HG02759 (cell line): ENCODE measurements around the gene NF2.

Experiments used
- ATAC-seq: cut with Tn5 transposase; IDR thresholded peaks from one replicate; pipeline ENCODE4 v1.9.1; 2021; ENCODE audit warnings: mild to moderate bottlenecking, moderate library complexity; ENCODE audit not compliant: unreplicated experiment

Gene NF2

GRCh38 chr22:29718949-29719898, 115.8 kb downstream of the NF2 start:
- no peak for ATAC-seq

DNA sequence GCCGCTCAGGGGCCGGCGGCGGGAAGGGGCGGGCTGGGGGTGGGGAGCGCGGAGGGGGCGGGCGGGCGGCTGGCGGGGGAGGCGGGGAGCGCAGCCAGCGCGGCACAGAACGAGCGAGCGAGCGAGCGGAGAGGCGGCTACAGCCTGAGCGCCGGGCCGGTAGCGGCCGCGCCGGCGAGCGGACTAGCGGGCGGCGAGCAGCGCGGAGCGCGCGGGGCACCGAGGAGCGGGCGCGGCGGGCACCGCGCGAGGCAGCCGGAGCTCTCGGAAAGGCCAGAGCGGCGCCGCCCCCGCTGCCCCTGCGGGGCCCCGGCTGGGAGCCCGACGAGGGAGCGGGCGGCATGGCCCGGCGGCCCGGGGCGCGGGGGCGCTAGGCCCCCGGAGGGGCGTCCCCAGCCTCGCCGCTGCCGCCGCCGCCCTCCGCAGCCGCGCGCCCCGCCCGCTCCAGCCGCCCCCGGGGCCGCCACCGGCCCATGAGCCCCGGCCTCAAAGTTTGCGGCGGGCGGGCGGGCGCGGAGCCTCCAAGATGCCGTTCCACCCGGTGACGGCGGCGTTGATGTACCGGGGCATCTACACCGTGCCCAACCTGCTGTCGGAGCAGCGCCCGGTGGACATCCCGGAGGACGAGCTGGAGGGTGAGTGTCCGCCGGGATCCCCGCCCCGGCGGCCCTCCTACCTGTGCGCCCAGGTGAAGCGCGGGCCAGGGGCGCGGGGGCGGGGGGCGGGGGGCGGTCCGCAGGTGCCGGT, 116.6 kb downstream of the NF2 start, which contains the start of gene CABP7:
TSS of gene CABP7 (plus strand) at position 105 of the 747 bp plus-strand sequence. CDS start at position 527, 422 bp downstream.
- no peak for ATAC-seq

DNA sequence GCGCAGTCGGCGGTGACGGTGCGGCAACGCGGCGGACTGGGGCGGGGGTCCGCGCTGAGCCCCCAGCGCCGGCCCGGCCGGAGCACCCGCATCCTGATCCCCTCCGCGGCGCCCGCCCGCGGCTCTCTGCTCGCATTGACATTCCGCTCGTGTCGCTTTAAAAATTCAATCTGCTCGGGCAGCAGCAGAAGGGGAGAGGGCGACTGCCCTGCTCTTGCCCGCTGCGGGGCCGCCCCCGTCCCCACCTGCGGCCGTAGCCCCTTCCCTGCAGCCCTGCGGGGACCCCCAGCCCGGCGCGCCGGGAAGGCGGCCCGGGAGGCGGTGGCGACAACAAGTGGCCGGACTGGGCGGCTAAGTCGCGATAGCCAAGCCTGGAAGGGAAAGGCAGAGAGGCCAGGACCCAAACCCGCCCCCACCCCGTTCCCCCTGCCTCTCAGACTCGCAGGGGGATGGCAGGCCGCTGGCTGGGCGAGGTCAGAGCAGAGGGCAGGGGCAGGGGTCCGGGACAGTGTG, 117.4 kb downstream of the NF2 start:
- no peak for ATAC-seq

DNA sequence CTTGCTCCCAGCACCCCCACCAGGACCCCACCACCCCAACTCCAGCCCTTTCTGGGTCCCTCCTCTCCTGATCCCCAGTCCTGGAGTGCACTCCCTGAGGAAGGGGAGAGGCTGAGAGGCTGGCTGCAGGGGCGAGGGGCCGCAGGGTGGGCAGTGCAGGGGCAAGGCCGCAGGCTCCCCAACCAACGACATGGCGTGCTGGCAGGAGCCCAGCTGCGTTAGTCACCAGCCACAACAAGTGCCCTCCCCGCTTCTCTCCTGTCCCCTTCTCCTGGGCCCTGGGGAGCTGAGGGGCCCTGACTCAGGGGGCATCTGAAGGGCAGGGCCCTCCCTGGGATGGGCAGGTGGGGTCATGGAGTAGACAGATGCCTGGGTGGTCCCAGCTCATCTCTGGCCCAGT, 118.7 kb downstream of the NF2 start:
- ATAC-seq = no peak

DNA sequence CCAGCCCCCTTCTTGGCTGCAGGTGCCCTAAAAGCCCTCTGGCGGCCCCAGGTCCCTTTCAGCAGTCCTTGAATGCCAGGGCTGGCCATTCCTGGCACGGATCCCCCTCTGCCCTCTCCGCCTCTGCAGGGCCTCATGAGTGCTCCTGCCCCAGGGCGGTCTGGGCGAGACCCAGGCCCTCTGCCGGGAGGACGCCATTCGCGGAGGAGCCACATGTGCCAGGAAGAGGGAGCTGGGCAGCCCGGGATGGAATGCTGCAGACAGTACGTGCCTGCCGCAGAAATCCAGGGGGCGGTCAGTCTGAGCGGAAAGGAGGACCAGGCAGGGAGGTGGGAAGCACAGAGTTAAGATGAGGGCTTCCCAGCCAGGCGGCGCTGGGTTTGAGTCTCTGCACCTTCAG, 119.2 kb downstream of the NF2 start:
- no peak for ATAC-seq

DNA sequence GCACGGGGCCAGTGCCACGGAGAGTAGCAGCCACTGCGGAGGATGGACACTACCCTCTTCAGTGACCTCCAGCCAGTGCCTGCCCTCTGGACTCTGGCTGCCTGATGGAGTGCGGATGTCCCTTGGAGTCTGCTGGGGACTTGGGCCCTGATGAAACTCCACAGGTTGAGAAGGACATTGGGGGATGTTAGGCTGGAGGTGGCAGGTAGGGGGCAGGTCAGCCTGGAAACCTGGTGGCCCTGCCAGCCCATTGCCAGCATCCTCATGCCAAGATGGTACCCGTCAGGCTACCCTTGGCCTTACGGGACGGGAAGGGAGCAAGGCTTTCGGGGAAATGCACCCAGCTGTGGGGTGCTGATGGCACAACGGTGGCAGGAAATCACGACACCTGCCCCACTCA, 120.3 kb downstream of the NF2 start:
- no peak for ATAC-seq

DNA sequence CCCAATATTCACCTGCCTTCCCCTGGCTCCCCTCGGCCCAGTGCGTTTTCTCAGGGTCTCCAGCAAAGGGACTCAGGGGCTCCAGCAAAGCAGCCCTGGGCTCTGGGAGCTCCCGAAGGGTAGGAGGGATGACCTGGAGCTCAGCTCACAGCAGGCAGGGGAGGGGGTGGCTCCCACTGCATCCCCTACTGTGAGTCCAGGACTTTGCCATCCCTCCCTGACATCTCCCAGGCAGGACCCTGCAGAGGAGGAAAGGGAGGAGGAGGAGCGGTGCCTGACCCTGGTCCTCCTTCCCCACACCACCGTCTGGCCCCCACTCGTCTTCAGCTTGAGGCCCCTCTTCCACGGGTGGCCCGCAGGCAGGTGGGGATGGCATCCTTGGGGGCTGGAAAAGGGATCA, 121.4 kb downstream of the NF2 start:
- ATAC-seq = no peak

- ATAC-seq = no peak
These were observed 122.7 kb downstream of the NF2 start for GRCh38 chr22:29726106-29726505.

GRCh38 chr22:29726512-29727130, 123.2 kb downstream of the NF2 start:
- ATAC-seq = no peak

DNA sequence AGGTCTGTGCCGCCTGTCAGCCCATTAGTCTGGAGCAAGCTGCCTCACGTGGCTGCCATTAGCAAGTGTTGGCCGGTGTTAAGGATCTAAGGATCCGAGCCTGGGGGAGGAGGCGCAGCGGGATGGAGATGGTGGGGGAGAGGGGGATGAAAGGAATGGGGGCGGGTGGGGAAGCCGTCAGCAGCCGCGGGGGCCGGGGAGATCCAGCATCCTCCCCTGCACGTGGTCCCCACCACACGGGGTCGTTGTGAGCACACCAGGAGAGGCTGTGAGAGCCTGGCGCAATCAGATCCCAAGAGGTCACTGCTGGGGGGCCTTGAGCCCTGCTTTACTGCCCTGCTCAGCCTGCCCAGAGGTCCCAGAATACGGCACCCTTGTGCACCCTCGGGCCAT, 123.7 kb downstream of the NF2 start:
- ATAC-seq = no peak

DNA sequence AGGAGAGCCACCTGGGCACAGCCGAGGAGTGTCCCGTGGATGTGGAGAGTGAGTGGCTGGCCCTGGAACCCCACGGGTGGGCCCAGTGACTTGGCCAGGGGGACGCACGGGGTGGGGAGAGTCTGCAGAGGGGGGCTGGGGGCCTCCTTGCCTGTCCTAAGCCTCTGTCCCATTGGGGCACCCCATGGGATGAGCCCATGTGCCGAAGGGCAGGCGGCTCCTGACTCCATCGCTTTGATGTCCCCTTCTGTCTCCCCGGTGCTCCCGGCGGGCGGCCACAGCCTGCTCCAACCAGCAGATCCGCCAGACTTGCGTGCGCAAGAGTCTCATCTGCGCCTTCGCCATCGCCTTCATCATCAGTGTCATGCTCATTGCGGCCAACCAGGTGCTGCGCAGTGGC, 125.7 kb downstream of the NF2 start:
- ATAC-seq = no peak

- ATAC-seq = no peak
These were observed 127.8 kb downstream of the NF2 start for GRCh38 chr22:29731058-29731850.

DNA sequence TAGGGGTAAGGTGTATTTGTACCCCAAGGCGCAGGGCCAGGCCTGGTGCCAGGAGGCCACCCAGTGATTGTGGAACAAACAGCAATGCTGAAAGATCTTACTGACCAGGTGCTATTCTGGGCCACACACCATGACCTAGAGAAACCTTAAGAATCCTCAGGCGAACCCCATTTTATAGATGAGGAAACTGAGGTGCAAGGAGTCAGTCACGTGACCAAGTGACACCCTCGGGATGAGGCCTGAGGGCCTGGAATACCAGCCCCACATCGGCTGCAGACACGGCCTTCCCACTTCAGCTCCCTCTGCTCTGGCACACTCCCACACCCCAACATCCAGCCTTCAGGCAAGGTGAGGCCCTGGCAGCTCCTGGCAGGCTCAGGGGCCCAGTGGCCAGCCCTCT, 129.4 kb downstream of the NF2 start:
- no peak for ATAC-seq

DNA sequence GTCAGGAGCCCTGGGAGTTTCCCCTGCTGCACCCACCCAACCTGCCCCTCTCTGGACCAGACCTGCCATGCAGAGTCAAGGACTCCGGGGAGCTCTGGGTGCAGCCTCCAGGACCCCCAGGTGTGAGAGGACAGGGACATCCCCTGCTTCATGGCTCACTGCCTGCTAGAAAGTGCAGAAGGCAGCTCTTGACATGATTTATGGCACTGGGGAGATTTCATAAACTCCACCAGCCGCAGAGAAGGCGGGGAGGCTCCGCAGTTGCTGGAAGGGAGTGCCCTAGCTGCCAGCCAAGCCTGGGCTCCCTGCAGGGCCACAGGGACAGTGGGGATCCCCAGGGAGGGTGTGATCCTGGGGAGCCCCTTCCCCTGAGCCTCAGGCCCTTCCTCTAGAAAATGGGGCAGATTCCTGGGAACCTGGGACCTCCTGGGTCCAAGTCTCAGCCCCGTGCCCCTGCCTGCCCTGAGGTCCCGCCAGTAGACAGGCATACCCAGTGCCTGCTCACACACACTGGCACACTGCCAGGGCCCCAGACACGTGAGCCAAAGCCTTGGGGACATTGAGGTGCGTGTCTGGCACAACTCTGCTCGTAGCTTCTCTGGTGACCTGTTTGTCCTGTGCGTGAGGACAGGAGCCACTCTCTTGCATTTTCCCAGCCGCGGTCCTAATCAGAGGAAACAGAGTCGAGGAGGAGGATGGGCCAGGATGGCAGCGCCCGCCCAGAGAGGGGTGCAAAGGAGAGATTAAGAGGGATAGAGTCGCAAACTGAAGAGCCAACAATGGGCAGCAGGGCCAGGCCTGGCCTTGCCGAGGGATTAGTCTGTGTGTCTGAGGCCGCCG, 130.1 kb downstream of the NF2 start:
- no peak for ATAC-seq

DNA sequence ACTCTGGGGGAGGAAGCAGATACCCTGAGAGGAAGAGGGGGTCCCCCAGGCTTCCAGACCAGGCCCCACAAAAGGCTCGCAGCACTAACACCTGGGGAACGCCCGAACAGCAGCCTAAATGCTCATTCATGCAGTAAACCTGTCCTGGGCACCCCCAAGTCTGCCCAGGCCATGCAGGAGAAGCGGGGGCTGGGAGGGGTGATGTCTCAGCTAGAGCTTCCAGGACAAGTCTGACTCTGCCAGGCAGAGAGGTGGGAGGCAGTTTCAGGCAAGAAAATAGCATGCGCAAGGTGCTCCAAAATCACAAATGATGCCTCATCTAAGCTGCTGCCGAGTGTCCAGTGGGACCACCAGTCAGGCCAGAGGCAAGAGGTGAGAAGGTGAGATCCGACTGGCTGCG, 131.0 kb downstream of the NF2 start:
- no peak for ATAC-seq

- ATAC-seq = no peak
These were observed 131.4 kb downstream of the NF2 start for GRCh38 chr22:29734838-29735237.

DNA sequence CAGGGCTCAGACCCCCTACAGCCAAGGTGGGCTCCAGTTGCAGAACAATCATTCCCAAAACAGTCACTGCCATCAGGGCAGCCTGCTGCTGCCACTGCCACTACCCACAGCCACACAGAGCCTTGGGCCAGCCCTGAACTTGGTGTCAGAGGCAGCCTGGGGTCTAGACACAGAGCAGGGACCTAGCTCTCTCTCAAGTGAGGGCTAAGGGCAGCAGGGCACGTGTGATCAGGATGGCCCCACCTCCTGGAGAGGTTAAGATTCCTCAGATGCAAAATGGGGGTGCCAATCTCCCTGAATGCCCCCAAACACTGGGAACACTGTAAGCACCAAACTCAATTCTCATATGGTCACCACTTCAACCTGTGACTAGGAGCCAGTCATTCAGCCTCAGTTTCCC, 132.0 kb downstream of the NF2 start:
- no peak for ATAC-seq

DNA sequence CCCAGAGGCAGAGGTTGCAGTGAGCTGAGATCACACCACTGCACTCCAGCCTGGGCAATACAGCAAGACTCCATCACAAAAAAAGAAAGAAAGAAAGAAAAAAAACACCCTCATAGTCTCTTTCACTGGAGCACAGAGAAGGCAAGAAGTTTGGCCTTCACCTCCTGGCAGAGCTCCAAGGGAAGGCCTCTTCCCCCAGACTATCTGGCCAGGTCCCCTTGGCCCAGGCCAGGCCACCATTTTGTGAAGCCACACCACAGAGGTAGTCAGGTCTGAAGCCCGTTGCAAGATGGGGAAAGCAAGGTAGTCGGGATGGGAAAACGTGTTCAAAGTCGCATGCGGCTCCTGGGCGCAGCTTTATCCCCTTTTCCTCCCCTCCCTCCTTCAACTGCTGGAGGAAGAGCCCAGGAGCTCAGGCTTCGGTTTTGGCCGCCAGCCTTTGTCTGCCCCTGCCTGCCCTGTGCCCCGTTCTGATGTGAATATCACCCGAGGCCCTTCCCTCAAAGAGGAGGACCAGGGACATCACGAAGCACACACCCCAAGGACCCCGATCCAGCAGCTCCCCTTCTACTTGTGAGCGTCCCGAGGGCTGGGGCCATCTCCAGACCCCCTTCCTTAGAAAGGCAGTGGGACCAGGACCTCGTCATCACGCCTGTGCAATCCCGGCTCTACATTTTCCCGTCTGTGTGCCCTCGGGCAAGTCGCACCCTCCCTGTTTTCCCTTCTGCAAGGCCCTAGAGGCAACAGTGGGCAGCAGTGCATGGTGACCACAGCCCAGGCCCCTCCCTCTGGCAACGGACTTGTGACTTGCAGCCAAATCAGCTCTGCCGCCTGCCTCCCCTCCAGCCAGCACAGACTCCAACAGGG, 134.1 kb downstream of the NF2 start:
- no peak for ATAC-seq
